B cell (primary cell): ENCODE measurements around the gene NEUROG2. TPM values are rescaled to one million over a fixed set of nuclear protein-coding genes. Genes with fewer than 3 reads are reported as not detected.
A peak's percentile ranks its signal among the peaks of the same experiment; 100 is the strongest.

ENCODE experiments used
- ATAC-seq: fragments of 200-7000 bp; cut with Tn5 transposase; one replicate; pipeline ENCODE4 v1.10.0; 2021; ENCODE audit warnings: low read depth, mild to moderate bottlenecking, moderate number of reproducible peaks, moderate library complexity
- CTCF ChIA-PET: fragments of 350-600 bp; sonication (Branson Sonifier 250); formaldehyde crosslinking; loops from one replicate; lab custom pipeline; 2021; ENCODE audit warnings: antibody characterized with exemption, inconsistent platforms; lab: Charles Lee
- POLR2A ChIA-PET: fragments of 350-600 bp; sonication (Branson Sonifier 250); formaldehyde crosslinking; loops from one replicate; lab custom pipeline; 2021; ENCODE audit warnings: antibody characterized with exemption; lab: Charles Lee
- DNase-seq: peaks from one replicate; pipeline ENCODE4 v3.0.0; 2013
- H2AFZ ChIP-seq: 2 replicates; pipeline ENCODE4 v1.6.1; 2012; ENCODE audit warnings: mild to moderate bottlenecking, low read depth, low read length; ENCODE audit not compliant: insufficient read depth, poor library complexity, severe bottlenecking
- H3K27ac ChIP-seq, 2 donors: 1 replicate in 1 of 2; 2 replicates in 1 of 2; pipeline ENCODE4 v1.5.1; 2012 to 2013; ENCODE audit warnings: low read length in 2 of 2, mild to moderate bottlenecking in 2 of 2, moderate library complexity in 1 of 2
- H3K27me3 ChIP-seq, 4 experiments: fragments of 200-600 bp in 1 of 4; sonication (generic) in 1 of 4; replicated peaks in 1 of 4; 1 replicate in 2 of 4; 2 replicates in 2 of 4; pipeline versions ENCODE4 v1.6.1 to v1.7.0; 2013 to 2016; ENCODE audit warnings: low read length in 3 of 4, mild to moderate bottlenecking in 2 of 4, mixed read lengths in 1 of 4, moderate library complexity in 1 of 4; ENCODE audit not compliant: insufficient read depth in 4 of 4, control insufficient read depth in 3 of 4; ENCODE audit errors: control extremely low read depth in 1 of 4
- H3K36me3 ChIP-seq, 2 experiments: replicated peaks in 1 of 2; 1 replicate in 1 of 2; 2 replicates in 1 of 2; pipeline versions ENCODE4 v1.6.1 to v1.7.1; 2013; ENCODE audit warnings: low read length in 1 of 2; ENCODE audit not compliant: insufficient read depth in 2 of 2, control insufficient read depth in 1 of 2; ENCODE audit errors: control extremely low read depth in 1 of 2, extremely low read depth in 1 of 2
- H3K4me1 ChIP-seq, 2 donors: fragments of 200-600 bp in 1 of 2; sonication (generic) in 1 of 2; 1 replicate in 1 of 2; 2 replicates in 1 of 2; pipeline versions ENCODE4 v1.5.1 to v1.6.1; 2013 to 2017; ENCODE audit warnings: low read length in 2 of 2; ENCODE audit not compliant: control insufficient read depth in 2 of 2, insufficient read depth in 2 of 2
- H3K4me2 ChIP-seq: replicated peaks from 2 replicates; pipeline ENCODE3; 2012; ENCODE audit warnings: mild to moderate bottlenecking, low read depth, low read length; ENCODE audit not compliant: poor library complexity, severe bottlenecking
- H3K4me3 ChIP-seq, 5 experiments: fragments of 200-600 bp in 1 of 5; sonication (generic) in 1 of 5; 1 replicate in 3 of 5; 2 replicates in 2 of 5; pipeline versions ENCODE4 v1.5.1 to v1.7.0; 2011 to 2016; ENCODE audit warnings: low read length in 4 of 5, mild to moderate bottlenecking in 4 of 5, low read depth in 2 of 5, control low read depth in 1 of 5, moderate library complexity in 1 of 5; ENCODE audit not compliant: insufficient read depth in 1 of 5; ENCODE audit errors: control extremely low read depth in 1 of 5, extremely low read depth in 1 of 5
- H3K79me2 ChIP-seq: fragments of 200-600 bp; sonication (generic); one replicate; pipeline ENCODE4 v1.6.0; 2016; ENCODE audit warnings: low read length; ENCODE audit not compliant: control insufficient read depth, insufficient read depth
- H3K9ac ChIP-seq: fragments of 200-600 bp; sonication (generic); 2 replicates; pipeline ENCODE4 v1.6.1; 2017; ENCODE audit warnings: mild to moderate bottlenecking, low read length, moderate library complexity
- H3K9me3 ChIP-seq, 3 donors: one replicate each; pipeline versions ENCODE4 v1.6.1 to v1.7.1; 2013; ENCODE audit warnings: low read length in 2 of 3; ENCODE audit not compliant: control insufficient read depth in 2 of 3, insufficient read depth in 1 of 3; ENCODE audit errors: control extremely low read depth in 1 of 3
- H4K20me1 ChIP-seq: 2 replicates; pipeline ENCODE4 v1.6.0; 2012; ENCODE audit warnings: mild to moderate bottlenecking, low read length; ENCODE audit not compliant: insufficient read depth, control insufficient read depth, poor library complexity, severe bottlenecking
- H3K27ac Mint-ChIP-seq: one replicate; pipeline ENCODE4 v1.8.0; 2021; ENCODE audit warnings: mixed read lengths
- H3K27me3 Mint-ChIP-seq: one replicate; pipeline ENCODE4 v1.8.0; 2021; ENCODE audit warnings: mixed read lengths
- H3K4me1 Mint-ChIP-seq: one replicate; pipeline ENCODE4 v1.8.0; 2021; ENCODE audit warnings: mixed read lengths
- H3K4me3 Mint-ChIP-seq: one replicate; pipeline ENCODE4 v1.8.0; 2021; ENCODE audit warnings: mixed read lengths
- H3K9me3 Mint-ChIP-seq: one replicate; pipeline ENCODE4 v1.8.0; 2022; ENCODE audit warnings: mixed read lengths; ENCODE audit not compliant: insufficient read depth
- EZH2 ChIP-seq: IDR thresholded peaks from 2 replicates; pipeline ENCODE4 v1.6.1; 2012; ENCODE audit warnings: borderline replicate concordance, low read depth, mild to moderate bottlenecking, moderate library complexity, low read length; ENCODE audit not compliant: insufficient read depth, poor library complexity, severe bottlenecking
- WGBS: methylation state at CpG from one replicate; pipeline ENCODE4 v1.1.5; 2013; ENCODE audit warnings: missing lambda C conversion rate; ENCODE audit not compliant: insufficient coverage; 5-methylcytosine and 5-hydroxymethylcytosine counted together
- intact Hi-C: fragments of 100-400 bp; cut with micrococcal nuclease; formaldehyde crosslinking; loops from one replicate; pipeline ENCODE4 v1.10.0; 2022
- polyA plus RNA-seq: library from polyadenylated mRNA; depleted of rRNA; stranded (reverse); fragments of >200 nt; gene quantifications from 2 replicates; pipeline ENCODE4 v1.2.3, GENCODE V29; 2012
- total RNA-seq, 2 donors: library from RNA; stranded (reverse); fragments of 120-200 nt in 1 of 2; gene quantifications; 1 replicate in 1 of 2; 2 replicates in 1 of 2; pipeline versions ENCODE4 v1.2.3 to v1.2.4, GENCODE V29; 2013 to 2022
- TF ChIP-seq, protein P1 (sequence below): fragments of 200-600 bp; IDR thresholded peaks from one replicate; pipeline ENCODE4 v1.8.0; 2022; ENCODE audit warnings: antibody characterized with exemption, mild to moderate bottlenecking

NEUROG2 gene
- total and polyA plus RNA-seq, 2 donors (not counting 1 experiment from before 2014, with no cell fraction given): not detected

- no peak overlapping the region for H3K4me3 ChIP-seq
- H3K9me3 Mint-ChIP-seq: no peaks in the 10 kb centered on the region
- H3K27me3 ChIP-seq: peaks cover 0 to 77% (median 70%) of the 10 kb centered on the region in 4 experiments
- ATAC-seq (peak; percentile 20), DNase-seq (peak; percentile 64)
- H3K4me2 ChIP-seq: peak overlapping the region; percentile 56
- peaks cover 54 to 66% of the 10 kb centered on the region in 2 donors for H3K4me1 ChIP-seq
- H3K27me3 Mint-ChIP-seq: peaks cover 84% of the 10 kb centered on the region
- intact Hi-C loops: loop anchor here (2.0 kb wide), 1 partner anchor 377 kb away; the partner anchor contains the start of gene FAM241A
- peaks cover 0 to 45% (median 23%) of the 10 kb centered on the region in 3 donors for H3K9me3 ChIP-seq
- H3K36me3 ChIP-seq: no peaks in the 10 kb centered on the region
- H3K4me3 Mint-ChIP-seq: peak overlapping the region; percentile 59
- peaks cover 57% of the 10 kb centered on the region for H3K4me1 Mint-ChIP-seq
- peak overlapping the region; percentile 14 for H3K9ac ChIP-seq
- H3K27ac ChIP-seq: no peak overlapping the region
- no peaks in the 10 kb centered on the region for H3K79me2 ChIP-seq
- ChIA-PET CTCF (interaction anchor here (0.7 to 6.8 kb wide), 7 partner anchors 9 to 421 kb away, joined by 3 to 75 read pairs (median 5); no protein-coding TSS in a partner anchor), POLR2A (interaction anchor here (0.7 to 1.4 kb wide), 2 partner anchors 11 to 13 kb away, joined by 3 to 4 read pairs; no protein-coding TSS in a partner anchor)
- H3K27ac Mint-ChIP-seq: no peak overlapping the region
- H2AFZ ChIP-seq: no peak overlapping the region
- H4K20me1 ChIP-seq: no peaks in the 10 kb centered on the region
- WGBS: 4% methylated on average over 19 of the region's 30 CpGs
- TF ChIP-seq, protein P1, sequence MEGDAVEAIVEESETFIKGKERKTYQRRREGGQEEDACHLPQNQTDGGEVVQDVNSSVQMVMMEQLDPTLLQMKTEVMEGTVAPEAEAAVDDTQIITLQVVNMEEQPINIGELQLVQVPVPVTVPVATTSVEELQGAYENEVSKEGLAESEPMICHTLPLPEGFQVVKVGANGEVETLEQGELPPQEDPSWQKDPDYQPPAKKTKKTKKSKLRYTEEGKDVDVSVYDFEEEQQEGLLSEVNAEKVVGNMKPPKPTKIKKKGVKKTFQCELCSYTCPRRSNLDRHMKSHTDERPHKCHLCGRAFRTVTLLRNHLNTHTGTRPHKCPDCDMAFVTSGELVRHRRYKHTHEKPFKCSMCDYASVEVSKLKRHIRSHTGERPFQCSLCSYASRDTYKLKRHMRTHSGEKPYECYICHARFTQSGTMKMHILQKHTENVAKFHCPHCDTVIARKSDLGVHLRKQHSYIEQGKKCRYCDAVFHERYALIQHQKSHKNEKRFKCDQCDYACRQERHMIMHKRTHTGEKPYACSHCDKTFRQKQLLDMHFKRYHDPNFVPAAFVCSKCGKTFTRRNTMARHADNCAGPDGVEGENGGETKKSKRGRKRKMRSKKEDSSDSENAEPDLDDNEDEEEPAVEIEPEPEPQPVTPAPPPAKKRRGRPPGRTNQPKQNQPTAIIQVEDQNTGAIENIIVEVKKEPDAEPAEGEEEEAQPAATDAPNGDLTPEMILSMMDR: no peak
- peak; percentile 64 for TF ChIP-seq EZH2
Observed at GRCh38 chr4:112521123-112522023, 5.4 kb upstream of the NEUROG2 start.
